ENCODE measurements around the gene SH3GLB2. TPM values are rescaled to one million over a fixed set of nuclear protein-coding genes. Genes with fewer than 3 reads are reported as not detected.

Gene SH3GLB2
- total and polyA plus RNA-seq, 2 of the 8 experiments (the other 6 are each of a cell fraction or from before 2014, with no cell fraction given), result 52.7 to 79.9 TPM

- H4K20me1 ChIP-seq (replicated peaks in 1 of 2; ENCODE audit: control insufficient read depth in 1 of 2, insufficient read depth in 2 of 2, low read length in 2 of 2), result peaks cover 5 to 11% of the 10 kb centered on the region in 2 experiments
- no peak overlapping the region for H3K4me2 ChIP-seq (ENCODE audit: insufficient read depth in 1 of 2, low read depth in 2 of 2, low read length in 2 of 2)
- H2BK5ac ChIP-seq (ENCODE audit: low read depth, low read length), result no peak overlapping the region
- peaks cover 7% of the 10 kb centered on the region; the same call in 1 of the 2 replicates for H3K79me1 ChIP-seq (ENCODE audit: low read depth, low read length)
- H3K23ac ChIP-seq (ENCODE audit: insufficient read length), result no peak overlapping the region
- ChIA-PET CTCF (ENCODE audit: partially characterized antibody) (interaction anchor here (0.6 kb wide), 1 partner anchor 11 kb away, joined by 3 read pairs; no protein-coding TSS in a partner anchor), POLR2A (ENCODE audit: partially characterized antibody) (interaction anchor here (1.1 kb wide), 1 partner anchor 8 kb away, joined by 7 read pairs; no protein-coding TSS in a partner anchor)
- no peak overlapping the region for H3K18ac ChIP-seq (ENCODE audit: extremely low read depth, low read length)
- no peak overlapping the region for H3K27ac ChIP-seq (ENCODE audit: low read depth, low read length)
- H3K23me2 ChIP-seq (ENCODE audit: low read depth, low read length), result peaks cover 7% of the 10 kb centered on the region
- no peak overlapping the region for H2BK120ac ChIP-seq (replicated peaks; ENCODE audit: low read depth, low read length)
- H3K27me3 ChIP-seq (replicated peaks in 1 of 4; ENCODE audit: control insufficient read depth in 3 of 4, extremely low read depth in 1 of 4, insufficient read depth in 3 of 4, low read length in 3 of 4), result no peaks in the 10 kb centered on the region
- no peak overlapping the region for H2BK12ac ChIP-seq (ENCODE audit: low read depth, low read length)
- H2AFZ ChIP-seq (ENCODE audit: low read length), result 0 out of 2 replicates have a peak overlapping the region, but pooled peaks have one; percentile 51
- H3K36me3 ChIP-seq (ENCODE audit: control insufficient read depth in 2 of 4, insufficient read depth in 4 of 4, low read length in 3 of 4), result no peaks in the 10 kb centered on the region
- no peak overlapping the region for H3K4ac ChIP-seq (replicated peaks; ENCODE audit: insufficient read length, low read depth, low read length)
- DNase-seq (ENCODE audit: low read depth in 1 of 2, low spot score in 2 of 2), result no peak
- no peak overlapping the region for H4K91ac ChIP-seq (replicated peaks; ENCODE audit: insufficient read length, low read length)
- FAIRE-seq, result no peak
- no peak overlapping the region for H4K8ac ChIP-seq (ENCODE audit: extremely low read depth, insufficient read depth, low read length)
- no peak overlapping the region for H3K9ac ChIP-seq (replicated peaks in 1 of 4; ENCODE audit: extremely low read depth in 1 of 4, low read depth in 3 of 4, low read length in 3 of 4)
- TF ChIP-seq RAD21 (IDR thresholded peaks at IDR 0.05 in 1 of 2, conservative IDR thresholded peaks at IDR 0.05 in 1 of 2; ENCODE audit: low read depth in 2 of 2, low read length in 2 of 2) (no peak), GABPA (IDR thresholded peaks at IDR 0.05; ENCODE audit: borderline replicate concordance, insufficient read depth, low read length) (no peak), FOSL1 (IDR thresholded peaks at IDR 0.05; ENCODE audit: insufficient read depth, low read depth, low read length) (no peak), CBX8 (IDR thresholded peaks at IDR 0.05; ENCODE audit: borderline replicate concordance, low read depth, low read length) (no peak), CTCF (IDR thresholded peaks at IDR 0.05; ENCODE audit: control extremely low read depth in 1 of 3, insufficient read depth in 1 of 3, low read depth in 1 of 3, low read length in 3 of 3) (no peak)
- no peak overlapping the region for H2AK5ac ChIP-seq (ENCODE audit: low read depth, low read length)
- 80% methylated on average over 2 of the region's 4 CpGs; no CpG with 5 or more reads in 1 of the 2 experiments for WGBS, 2 experiments (ENCODE audit: extremely low coverage in 1 of 2, insufficient coverage in 1 of 2, insufficient read length in 1 of 2, insufficient replicate concordance in 2 of 2, low coverage in 1 of 2, low lambda C conversion rate in 2 of 2, missing lambda C conversion rate in 1 of 2)
- H3K4me3 ChIP-seq (ENCODE audit: extremely low read depth in 1 of 4, insufficient read depth in 2 of 4, low read depth in 3 of 4, low read length in 4 of 4), result no peak overlapping the region
- H3K56ac ChIP-seq (replicated peaks; ENCODE audit: insufficient read length, low read depth, low read length), result no peak overlapping the region
- H3K79me2 ChIP-seq (ENCODE audit: control insufficient read depth in 1 of 2, insufficient read depth in 2 of 2, low read length in 2 of 2), result peaks cover 2 to 10% of the 10 kb centered on the region in 2 experiments; a peak in 3 of 4 replicates
- no peaks in the 10 kb centered on the region for H3K9me3 ChIP-seq (ENCODE audit: insufficient read depth in 2 of 2, low read depth in 1 of 2, low read length in 1 of 2)
- no peak overlapping the region for H2BK20ac ChIP-seq (ENCODE audit: low read length)
- no peak overlapping the region for H3K14ac ChIP-seq (ENCODE audit: insufficient read length)
- H3K4me1 ChIP-seq (replicated peaks in 1 of 4; ENCODE audit: control insufficient read depth in 3 of 4, insufficient read depth in 4 of 4, low read length in 3 of 4), result peaks cover 0 to 9% (median 7%) of the 10 kb centered on the region in 4 experiments; a peak in 6 of 7 replicates
- H4K5ac ChIP-seq (ENCODE audit: insufficient read length, low read depth, low read length), result no peak overlapping the region
- H2BK15ac ChIP-seq (ENCODE audit: low read length), result no peak overlapping the region
Measured at GRCh38 chr9:129031514-129031913, 3.4 kb upstream of the SH3GLB2 start.
